ENCODE measurements around the gene SIAH2.
A peak's percentile ranks its signal among the peaks of the same experiment; 100 is the strongest.
"Not testable (repeated sequence)": the region's sequence is repeated elsewhere in the genome, so short reads cannot be mapped to it uniquely, and the experiment has no call there.

SIAH2 gene, protein sequence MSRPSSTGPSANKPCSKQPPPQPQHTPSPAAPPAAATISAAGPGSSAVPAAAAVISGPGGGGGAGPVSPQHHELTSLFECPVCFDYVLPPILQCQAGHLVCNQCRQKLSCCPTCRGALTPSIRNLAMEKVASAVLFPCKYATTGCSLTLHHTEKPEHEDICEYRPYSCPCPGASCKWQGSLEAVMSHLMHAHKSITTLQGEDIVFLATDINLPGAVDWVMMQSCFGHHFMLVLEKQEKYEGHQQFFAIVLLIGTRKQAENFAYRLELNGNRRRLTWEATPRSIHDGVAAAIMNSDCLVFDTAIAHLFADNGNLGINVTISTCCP

DNA sequence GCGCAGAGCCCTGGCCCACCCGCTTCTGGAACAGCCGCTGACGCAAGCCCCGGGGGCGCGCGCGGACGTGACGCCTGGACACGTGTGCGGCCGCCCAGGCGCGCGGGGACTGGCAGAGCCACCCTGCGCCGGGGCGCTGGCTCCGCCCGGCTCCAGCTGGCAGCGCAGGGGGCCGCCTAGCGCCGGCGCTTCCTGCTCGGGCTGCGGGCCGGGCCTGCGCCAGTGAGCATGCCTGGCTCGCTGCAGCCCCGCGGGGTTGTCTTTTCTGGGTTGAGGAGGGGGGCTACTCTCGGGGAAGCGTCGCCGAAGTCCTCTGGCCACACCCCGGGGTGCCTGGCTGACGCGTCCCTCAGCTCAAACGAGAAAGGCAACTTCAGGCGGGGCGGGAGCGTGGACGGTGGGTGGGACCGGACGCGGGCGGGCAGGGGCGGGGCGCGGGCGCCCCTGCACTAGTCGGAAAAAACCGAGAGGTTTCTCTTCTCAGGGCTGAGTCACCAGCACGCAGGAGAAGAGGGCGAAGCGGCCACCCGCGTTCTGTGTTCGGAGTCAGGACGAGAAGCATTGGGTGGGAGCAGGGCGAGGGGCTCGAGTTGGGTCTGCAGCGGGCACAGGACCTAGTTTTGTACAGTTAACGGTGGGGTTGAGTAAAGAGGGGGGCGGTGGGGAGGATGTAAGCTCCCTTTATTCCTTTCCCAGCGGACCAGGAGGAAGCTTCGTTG lies at the start of gene SIAH2:
Gene SIAH2 (minus strand): TSS at position 48 of the 719 bp plus-strand sequence. CDS start 320 bp downstream, outside the sequence.
- DNase-seq, result peak; percentile 10 to 32

DNA sequence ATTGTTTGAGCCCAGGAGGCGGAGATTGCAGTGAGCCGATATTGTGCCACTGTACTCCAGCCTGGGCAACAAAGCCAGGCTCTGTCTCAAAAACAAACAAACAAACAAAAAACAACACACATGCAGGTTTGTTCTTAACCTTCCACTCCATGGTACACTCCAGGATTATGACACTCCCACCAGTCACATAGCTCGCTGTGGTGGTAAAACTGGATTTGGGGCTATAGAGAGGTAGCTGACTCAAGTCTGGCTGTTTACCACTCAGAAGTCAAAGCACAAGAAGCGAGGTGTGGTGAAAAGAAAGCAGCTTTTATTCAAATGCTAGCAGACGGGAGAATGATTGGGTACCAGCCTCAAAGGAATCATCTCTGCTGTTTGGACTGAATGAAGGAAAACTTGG lies 49.0 kb upstream of the SIAH2 start:
- no peak for DNase-seq

DNA sequence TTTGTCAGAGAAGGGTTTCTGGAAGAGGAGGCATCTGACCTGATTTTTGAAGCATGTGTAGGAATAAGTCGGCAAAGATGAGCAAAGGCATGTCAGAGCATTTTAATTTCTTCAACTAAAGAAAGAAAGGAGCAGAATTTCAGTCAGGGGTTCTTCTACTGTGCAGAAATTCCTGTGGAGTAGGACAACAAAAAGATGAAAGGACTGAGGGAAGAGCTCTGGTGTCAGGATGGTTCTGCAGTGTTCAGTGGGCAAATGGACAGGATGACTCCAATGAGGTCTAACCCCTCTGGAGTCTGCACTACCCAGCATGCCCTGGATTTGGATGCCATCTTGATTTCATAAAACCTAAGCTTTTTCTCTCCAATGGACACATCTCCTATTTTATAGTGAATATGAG lies 47.7 kb upstream of the SIAH2 start:
- no peak for DNase-seq

DNA sequence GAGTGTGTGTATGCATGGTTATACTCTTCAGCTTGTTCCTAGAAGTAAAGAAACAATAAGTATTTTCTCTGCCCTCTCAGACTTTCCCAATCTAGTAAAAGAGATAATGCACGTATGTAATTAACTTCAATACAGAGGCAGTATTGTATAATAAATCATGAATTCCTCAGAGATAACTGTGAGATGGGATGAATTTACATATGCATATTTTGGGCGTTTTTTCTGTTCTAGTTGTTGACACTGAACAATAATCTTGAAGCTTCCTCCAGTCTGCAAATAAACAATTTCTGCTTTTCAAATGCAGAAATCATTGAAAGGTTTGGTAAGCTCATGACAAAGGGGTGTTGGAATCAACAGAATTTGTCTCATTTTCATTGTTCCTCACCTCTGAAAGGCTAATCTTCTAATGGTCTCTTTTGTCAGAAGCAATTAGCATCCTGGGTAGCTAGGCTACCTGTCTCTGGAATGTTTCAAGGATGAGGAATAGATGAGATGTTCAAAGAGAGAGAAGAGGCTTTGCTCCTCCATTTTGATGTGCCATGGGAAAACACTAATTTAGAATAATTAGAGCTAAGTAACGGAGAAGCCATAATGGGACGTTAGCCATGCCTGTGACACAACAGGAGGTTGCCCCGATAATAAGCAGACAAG lies 43.3 kb upstream of the SIAH2 start:
- no peak for DNase-seq

DNA sequence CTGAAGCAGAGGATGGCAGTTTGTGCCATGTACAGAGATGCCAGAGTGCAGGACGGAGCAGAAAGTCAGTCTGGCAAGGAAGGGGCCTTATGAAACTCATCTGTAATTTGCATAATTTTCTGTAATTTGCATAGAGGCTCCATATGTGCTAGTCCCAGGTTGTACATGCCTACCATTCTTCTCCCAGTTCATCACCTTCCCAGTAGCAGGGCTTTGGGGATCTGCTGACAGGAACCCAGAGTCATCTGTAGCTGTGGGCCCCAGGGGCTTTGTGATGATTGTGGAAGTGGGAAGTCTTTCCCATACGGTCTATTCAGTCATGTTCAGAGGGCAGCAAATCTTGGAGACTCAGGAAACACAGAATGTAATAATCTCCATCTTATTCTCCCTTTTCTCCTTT lies 42.4 kb upstream of the SIAH2 start:
- no peak for DNase-seq

DNA sequence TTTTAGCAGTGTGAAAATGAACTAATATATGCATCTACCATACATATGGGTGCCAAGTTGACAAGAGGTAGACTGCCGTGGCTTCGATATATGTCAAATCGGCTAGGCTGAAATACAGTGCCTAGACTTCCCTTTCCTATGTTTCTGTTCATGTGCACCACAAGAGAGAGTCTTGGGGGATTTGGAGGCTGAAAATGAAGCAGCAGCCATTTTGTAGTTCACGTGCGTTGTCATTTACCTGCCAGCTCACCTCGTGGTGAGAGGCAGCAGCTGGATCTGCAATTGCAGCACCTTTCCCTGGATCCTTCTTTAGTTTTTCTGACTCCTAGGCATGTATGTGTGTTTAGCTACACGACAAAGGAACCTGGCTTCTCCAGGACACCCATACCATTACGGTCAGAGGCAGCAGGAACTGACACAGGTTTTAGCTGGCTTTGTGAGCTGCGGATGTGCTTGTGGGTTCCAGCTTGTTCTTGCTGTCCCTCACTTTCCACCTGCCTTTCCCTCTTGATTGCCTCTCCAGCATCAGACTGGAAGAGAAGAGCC lies 40.5 kb upstream of the SIAH2 start:
- no peak for DNase-seq

DNA sequence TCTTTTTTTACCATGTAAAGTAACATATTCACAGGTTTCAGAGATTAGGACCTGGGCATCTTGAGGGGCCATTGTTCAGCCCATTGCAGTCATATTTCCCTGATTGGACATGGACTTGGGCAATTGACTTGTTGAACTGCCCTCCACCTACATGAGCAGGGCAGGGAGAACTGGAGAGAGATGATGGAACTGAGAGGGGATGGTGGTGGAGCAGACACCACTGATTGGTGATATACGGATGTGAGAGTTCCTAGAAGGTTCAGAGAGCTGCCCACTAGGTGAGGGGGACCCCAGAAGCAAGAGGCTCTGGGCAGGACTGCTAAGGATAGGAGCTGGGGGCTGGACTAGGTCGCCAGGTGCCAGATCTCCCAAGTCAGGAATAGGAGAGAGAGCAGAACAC lies 37.8 kb upstream of the SIAH2 start:
- no peak for DNase-seq

DNA sequence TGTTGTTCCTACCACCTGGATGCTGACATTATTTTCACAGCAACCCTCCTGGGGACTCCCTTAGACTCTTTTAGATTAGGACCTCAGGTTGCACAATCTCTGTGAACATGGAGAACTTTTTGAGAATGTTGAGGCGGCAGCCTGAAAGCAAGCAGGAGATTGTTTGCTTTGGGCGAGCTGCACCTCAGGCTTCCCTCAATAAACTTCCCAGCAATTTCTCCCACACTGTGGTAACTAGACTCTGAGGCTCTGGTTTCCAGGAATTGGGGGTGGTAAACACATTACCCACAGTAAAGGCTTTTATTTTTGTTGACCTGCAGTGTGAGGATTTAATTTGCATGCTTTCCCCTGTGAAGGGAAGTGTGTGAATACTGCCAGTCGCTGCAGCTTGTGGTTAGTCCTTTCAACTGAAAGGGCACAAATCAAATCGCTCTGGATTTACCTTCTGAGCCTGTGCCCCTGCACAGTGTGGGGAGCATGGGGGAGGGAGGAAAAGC lies 35.2 kb upstream of the SIAH2 start:
- no peak for DNase-seq

DNA sequence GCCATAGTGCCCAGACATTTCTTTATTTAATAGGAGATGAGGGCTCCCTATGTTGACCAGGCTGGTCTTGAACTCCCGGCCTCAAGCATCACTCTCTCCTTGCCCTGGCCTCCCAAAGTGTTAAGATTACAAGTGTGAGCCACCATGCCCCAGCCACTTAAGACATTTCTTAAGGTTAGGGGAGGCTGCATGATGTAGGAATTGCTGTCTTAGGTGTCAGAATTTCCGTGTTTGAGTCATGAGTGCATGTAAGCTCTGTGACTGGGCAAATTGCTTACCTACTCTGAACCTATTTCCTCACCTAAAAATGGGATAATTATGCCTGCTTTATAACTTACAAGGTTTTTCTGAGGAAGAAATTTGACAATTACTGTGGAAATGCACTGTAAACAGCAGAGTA lies 34.2 kb upstream of the SIAH2 start:
- no peak for DNase-seq

DNA sequence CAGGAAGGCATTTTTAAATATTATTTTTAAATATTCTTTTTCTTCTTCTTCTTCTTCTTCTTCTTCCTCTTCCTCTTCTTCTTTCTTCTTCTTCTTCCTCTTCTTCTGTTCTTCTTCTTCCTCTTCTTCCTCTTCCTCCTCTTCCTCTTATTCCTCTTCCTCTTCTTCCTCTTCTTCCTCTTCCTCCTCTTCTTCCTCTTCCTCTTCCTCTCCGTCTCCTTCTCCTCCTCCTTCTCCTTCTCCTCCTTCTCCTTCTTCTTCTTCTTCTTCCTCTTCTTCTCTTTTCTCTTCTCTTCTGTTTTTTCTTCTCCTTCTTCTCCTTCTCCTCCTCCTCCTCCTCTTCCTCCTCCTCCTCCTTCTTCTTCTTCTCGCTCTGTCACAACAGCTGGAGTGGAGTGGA lies 33.6 kb upstream of the SIAH2 start:
- DNase-seq, result not testable (repeated sequence)

DNA sequence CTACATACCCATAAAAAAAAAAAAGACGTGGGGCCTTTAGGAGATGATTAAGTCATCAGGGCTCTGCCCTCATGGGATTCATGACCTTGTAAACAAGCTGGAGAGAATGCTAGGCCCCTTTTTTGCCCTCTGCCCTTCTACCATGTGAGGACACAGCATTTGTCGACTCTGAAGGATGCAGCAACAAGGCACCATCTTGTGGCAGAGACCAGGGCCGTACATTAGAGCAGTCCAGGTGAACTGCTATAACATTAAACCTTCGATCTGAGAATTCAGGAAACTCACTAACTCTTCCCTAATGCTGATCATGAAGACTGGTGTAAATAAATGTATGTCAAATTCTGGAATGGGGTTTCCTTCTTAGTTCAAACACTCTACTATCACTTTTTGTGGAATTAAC lies 30.7 kb upstream of the SIAH2 start:
- no peak for DNase-seq

DNA sequence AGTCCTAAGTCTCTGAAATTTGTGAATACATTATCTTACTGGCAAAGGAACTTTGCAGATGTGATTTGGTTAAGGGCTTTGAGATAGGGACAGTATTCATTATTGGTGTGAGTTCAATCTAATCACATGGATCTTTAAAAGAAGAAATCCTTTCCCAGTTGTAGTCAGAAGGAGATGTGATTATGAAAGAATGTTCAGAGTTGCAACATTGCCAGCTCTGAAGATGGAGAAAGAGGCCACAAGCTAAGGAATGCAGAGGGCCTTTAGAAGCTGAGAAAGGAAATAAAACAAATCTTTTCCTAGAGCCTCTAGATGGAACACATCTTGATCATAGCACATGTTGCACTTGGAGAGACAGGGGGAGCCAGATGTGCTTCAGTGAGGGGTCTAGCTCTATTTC lies 27.7 kb upstream of the SIAH2 start:
- DNase-seq, result no peak

DNA sequence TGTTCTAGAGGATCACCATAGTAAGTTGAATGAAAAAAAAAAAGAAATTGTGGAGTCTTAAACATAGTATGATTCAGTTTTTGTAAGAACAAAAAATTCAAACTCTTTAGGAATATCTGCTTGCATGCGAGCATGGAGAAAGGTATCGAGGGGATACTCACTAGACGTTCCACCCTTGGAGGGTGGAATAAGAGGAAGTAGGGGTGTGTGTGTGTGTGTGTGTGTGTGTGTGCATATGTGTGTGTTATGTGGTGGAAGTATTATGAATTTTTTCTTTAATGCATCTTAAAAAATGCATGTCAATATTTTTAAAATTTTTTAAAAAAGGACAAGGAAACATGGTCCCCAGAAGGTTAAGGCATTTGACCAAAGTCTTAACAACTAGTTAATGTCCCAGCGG lies 26.5 kb upstream of the SIAH2 start:
- DNase-seq, result no peak

DNA sequence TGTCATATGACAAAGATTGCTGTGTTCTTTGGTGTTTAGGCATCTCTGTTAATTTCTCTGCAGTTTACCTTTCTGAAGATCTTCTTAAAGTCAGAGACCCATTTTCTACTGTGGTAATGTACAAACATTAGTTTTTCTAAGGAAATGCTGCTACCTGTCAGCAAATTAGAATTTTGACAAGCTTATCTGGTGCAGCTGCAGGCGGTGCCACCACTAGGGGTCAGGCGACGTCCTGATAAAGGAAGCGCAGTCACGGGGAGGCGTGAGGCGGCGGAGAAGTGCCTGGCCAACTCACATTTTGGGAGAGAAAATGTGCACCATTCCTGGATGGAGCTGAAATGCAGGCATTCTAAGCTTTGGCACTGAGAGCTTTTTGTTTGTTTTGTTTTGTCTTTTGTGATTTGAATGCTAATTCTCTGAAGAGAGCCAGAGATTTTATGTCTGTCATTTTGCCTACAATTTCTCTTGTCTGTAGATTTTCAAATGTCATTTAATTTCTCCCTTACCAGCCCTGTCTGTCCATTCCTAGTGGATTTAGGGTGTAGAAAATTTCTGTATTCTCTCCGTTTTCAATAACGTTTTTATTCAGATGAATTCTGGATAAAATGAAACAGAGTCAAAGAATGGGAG lies 24.9 kb upstream of the SIAH2 start:
- DNase-seq, result peak in 1 of 2 experiments; percentile 45

DNA sequence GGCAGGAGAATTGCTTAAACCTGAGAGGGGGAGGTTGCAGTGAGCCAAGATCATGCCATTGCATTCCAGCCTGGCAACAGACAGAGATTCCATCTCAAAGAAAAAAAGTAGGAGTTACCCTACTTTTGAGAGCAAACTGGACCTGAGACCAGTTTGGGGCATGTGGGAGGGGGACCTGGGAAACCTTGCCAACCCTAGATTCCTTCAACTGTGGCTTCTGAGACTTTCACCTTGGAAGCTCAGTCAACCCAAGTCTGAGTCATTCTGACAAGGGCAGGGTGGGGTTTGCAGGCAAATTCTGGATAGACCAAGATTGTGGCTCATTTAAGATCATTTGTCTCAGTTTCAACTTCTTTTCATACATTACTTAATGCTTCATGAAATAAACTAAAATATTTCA lies 23.8 kb upstream of the SIAH2 start:
- DNase-seq, result no peak

DNA sequence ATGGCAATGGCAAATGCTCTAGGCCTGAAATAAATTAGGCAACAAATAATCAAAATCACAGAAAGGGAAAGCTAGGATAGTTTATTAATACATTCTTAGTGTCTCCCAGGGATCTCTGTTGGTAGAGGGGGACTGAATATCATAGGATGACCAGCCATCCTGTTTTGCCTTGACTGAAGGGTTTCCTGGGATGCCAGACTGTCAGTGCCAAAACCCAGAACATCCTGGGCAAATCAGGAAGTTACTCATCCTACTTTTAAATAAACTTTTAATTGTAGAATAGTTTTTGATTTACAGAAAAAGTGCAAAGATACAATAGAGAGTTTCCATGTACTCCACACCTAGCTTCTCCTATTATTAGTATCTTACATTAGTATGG lies 21.8 kb upstream of the SIAH2 start:
- no peak for DNase-seq

DNA sequence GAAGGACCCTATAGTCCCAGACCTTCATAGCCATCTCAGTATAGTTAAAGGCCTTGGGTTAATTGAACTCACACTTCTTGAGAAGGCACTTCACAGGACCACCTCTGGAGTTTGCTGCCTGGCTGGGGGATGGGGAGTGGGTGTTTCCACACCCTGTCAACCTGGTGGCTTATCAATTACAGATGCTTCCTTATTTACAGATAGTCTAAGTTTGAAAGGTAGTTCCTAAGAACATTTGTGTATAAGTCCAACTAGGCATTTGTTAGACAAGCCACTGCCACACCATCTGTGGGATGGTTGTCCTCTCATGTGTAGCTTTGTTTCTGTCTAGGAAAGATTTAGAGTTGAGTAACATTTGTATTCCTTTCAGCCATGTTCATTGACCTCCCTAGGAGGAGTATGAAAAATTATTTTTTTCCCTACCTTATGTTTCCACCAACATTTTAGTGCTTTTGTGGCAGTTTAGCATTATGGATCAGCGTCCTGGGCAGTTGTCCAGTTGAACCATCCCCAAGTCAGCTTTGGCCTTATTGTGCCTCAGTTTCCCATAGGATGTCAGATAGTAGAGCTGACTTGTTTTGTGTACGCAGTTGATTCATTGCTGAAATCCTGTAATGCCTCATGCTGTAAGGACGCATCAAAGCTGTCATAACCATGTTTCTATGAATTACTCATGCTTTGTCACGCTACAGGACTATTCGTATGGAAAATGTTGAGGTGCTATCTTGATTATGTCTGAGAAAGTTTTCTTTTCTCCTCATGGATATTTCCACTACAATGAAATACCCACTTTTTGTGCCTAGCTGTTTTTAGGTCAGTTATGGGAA lies 21.2 kb upstream of the SIAH2 start:
- no peak for DNase-seq

DNA sequence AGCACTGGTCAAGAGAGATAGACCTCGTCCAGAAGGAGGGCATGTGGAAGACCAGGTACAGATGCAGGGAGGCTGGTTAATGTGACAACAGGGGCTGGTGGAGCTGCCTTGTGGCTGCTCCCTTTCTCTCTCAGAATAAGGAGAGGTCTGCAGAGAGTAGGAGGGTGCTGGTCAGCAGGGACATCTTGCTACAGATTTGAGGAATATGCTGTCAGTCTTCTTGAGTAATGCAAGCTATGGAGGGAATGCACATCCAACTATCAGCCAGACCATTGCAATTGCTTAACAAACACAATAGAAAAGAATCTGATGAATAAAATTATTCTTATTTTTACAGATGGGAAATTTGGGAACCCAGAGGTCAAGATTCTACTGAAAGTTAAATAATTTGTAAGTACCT lies 20.3 kb upstream of the SIAH2 start:
- no peak for DNase-seq

DNA sequence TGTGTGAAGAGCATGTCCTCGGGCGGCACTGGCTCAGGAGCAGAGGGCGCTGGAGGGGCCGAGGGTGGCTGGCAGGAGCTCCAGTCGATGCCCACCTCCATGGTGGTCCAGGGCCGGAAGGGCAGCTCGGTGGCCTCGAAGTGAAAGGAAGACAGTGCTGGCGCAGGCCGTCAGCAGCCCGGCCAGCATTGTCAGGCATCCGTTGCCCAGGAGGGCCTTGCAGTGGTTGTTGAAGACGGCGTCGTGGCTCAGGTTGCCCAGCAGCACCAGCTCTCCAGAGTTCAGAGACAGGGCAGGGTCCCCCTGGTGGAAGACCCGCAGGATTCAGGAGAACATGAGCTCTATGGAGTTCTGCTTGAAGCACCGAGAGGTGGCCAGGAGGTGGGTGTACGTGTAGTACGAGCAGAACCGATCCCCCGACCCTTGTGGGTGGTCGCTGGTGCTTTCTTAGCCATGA lies 16.5 kb upstream of the SIAH2 start:
- no peak for DNase-seq

DNA sequence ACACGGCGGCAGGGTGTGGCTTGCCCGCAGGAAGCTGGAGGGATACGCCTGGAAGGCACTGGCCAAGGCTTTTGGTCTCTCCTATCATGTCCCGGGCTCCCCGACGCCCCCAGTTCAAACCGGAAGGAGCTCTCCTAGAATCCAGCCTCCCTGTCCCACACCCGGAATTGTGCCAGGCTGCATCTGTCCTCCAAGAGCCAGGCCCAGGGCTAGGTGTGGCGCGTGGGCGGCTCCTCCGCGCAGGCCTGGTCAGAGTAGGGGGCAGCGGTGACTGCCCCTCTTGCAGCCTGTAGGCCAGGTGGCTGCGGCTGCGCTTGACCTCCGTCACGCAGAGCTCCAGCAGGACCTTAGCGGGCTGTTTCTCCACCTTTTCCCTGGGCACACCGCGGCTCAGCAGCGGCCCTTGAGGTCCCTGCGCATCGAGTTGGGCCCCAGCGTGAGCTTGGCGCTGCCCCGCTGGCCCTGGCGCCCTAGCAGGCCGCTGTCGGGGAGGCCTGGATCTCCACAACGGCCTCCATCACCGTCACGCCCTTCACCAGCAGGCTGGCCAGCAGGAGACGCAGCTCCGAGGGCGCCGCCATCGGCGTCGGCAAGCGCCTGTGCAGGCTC lies 15.9 kb upstream of the SIAH2 start:
- no peak for DNase-seq

DNA sequence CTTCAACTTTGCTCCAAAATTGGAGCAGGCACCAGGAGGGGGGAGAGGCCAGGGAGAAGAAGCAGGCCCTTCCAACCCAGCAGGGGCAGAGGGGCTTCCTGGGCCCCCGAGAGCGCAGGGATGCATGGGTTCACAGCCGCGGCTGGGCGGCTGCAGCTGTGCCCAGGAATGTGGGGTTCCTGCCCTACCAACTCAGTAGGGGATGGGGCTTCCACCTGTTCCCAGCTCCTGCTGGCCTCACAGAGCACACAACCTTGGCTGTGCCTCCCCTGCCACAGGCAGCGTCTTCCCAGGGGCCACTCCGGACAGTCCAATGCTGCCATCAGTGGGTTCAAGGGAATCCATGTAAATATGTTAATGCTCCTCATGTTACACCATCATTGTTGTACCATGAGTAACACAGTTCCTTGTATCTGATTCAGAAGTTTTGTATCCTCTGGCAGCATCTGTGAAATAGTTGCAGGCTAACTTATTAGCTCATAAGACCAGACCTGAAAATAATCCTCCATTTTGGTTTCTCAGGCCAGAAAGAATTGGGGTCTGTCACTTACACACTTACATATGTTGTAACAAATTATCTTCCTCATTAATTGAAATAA lies 12.1 kb upstream of the SIAH2 start:
- DNase-seq, result no peak
